Neuron (in vitro differentiated cells): ENCODE data around the gene PPM1L.
"Not testable (repeated sequence)": the region's sequence is repeated elsewhere in the genome, so short reads cannot be mapped to it uniquely, and the experiment has no call there.

Experiments used
- H2AFZ ChIP-seq: one replicate; pipeline ENCODE4 v1.6.1; 2013; ENCODE audit warnings: low read depth, mild to moderate bottlenecking, inconsistent platforms, low read length, moderate library complexity
- H3K27me3 ChIP-seq: one replicate; pipeline ENCODE4 v1.6.1; 2013; ENCODE audit warnings: low read length; ENCODE audit not compliant: insufficient read depth
- H3K36me3 ChIP-seq: one replicate; pipeline ENCODE4 v1.6.1; 2013; ENCODE audit warnings: low read length; ENCODE audit not compliant: insufficient read depth
- H3K4me1 ChIP-seq: one replicate; pipeline ENCODE4 v1.6.1; 2013; ENCODE audit warnings: low read length; ENCODE audit not compliant: insufficient read depth
- H3K4me3 ChIP-seq: 2 replicates; pipeline ENCODE4 v1.5.1; 2013; ENCODE audit warnings: mild to moderate bottlenecking, low read length, moderate library complexity
- H3K9me3 ChIP-seq: one replicate; pipeline ENCODE4 v1.6.1; 2013; ENCODE audit warnings: low read length

PPM1L gene

DNA sequence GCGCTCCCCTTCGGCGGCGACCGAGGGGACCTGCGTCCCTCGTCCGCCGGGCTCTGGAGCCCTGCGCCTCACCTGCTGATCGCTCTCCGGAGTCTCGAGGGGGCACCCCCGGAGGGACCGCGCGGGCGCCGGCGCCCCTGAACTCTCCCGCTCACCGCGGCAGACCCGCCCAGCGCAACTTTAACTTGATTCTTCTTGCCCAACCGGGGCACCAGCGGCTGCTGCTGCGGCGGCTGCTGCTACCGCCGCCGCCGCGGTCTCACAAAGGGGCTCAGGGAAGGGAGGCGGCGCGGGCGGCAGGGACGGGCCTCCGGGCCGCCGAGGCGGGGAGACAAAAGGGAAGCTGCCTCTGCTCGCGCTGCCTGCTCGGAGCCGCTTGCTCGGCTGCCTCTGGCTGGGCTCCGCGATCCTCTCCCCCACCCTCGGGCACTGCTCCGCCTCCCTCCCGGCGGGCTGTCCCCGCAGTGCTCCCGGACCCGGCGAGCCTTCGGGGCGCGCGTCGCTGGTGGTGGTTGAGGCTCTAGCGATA lies at the start of gene PPM1L:
Gene PPM1L (plus strand): TSS at position 456 of the 529 bp plus-strand sequence.
- no peaks in the 10 kb centered on the region for H3K36me3 ChIP-seq
- peak within 1 kb of the TSS; percentile 92 for H2AFZ ChIP-seq
- H3K27me3 ChIP-seq, result no peaks in the 10 kb centered on the region
- peaks cover 30% of the 10 kb centered on the region for H3K4me1 ChIP-seq
- peak within 1 kb of the TSS; percentile 57 for H3K4me3 ChIP-seq
- H3K9me3 ChIP-seq, result no peaks in the 10 kb centered on the region

- Histone ChIP-seq H3K9me3 (no peaks in the 10 kb centered on the region), H3K36me3 (no peaks in the 10 kb centered on the region), H3K4me3 (no peak overlapping the region), H3K4me1 (no peaks in the 10 kb centered on the region), H2AFZ (no peak overlapping the region), H3K27me3 (no peaks in the 10 kb centered on the region)
These were observed 48.7 kb upstream of the PPM1L start for GRCh38 chr3:160707187-160707794.

DNA sequence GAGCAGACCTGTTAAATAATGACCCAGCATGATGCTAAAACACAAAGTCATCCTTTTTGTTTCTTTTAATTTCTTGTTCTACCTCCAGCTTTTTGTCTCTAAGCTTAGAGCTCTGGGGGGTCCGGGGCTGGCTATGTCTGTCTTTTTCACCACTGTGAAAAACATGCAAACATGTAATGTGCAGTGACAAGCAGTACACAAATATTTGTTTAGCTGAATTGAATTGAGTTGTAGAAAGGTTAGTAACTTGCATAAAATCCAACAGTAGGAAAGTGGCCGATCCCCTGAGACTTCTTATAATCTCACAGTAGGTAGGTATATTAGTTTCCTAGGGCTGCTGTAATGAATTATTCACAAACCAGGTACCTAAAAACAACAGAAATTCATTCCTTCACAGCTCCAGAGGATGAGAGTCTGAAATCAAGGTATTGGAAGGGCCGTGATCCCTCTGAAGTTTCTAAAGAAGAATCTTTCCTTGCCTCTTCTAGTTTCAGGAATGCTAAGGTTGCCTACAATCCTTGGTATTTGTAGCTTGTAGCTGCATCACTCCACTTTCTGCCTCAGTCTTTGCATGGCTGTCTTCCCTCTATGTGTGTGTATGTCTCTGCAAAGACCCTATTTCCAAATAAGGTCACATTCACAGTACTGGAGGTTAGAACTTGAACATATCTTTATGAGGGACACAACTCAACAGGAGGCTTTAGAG lies 46.4 kb upstream of the PPM1L start:
- no peaks in the 10 kb centered on the region for H3K36me3 ChIP-seq
- no peak overlapping the region for H2AFZ ChIP-seq
- H3K27me3 ChIP-seq, result no peaks in the 10 kb centered on the region
- no peak overlapping the region for H3K4me3 ChIP-seq
- no peaks in the 10 kb centered on the region for H3K4me1 ChIP-seq
- no peaks in the 10 kb centered on the region for H3K9me3 ChIP-seq

DNA sequence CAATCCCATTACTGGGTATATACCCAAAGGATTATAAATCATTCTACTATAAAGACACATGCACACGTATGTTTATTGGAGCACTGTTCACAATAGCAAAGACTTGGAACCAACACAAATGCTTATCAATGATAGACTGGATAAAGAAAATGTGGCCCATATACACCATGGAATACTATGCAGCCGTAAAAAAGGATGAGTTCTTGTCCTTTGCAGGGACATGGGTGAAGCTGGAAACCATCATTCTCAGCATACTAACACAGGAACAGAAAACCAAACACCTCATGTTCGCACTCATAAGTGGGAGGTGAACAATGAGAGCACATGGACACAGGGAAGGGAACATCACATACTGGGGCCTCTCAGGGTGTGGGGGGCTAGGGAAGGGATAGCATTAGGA lies 42.9 kb upstream of the PPM1L start:
- not testable (repeated sequence) for H3K9me3 ChIP-seq, H2AFZ ChIP-seq, H3K27me3 ChIP-seq, H3K36me3 ChIP-seq, H3K4me3 ChIP-seq, H3K4me1 ChIP-seq

GRCh38 chr3:160719710-160720109 lies 36.3 kb upstream of the PPM1L start:
- Histone ChIP-seq H3K9me3 (no peaks in the 10 kb centered on the region), H3K4me1 (no peaks in the 10 kb centered on the region), H2AFZ (no peak overlapping the region), H3K27me3 (no peaks in the 10 kb centered on the region), H3K4me3 (no peak overlapping the region), H3K36me3 (no peaks in the 10 kb centered on the region)

GRCh38 chr3:160720123-160720746 lies 35.8 kb upstream of the PPM1L start:
- no peaks in the 10 kb centered on the region for H3K36me3 ChIP-seq
- H3K4me1 ChIP-seq, result no peaks in the 10 kb centered on the region
- no peaks in the 10 kb centered on the region for H3K27me3 ChIP-seq
- no peak overlapping the region for H3K4me3 ChIP-seq
- no peaks in the 10 kb centered on the region for H3K9me3 ChIP-seq
- no peak overlapping the region for H2AFZ ChIP-seq

DNA sequence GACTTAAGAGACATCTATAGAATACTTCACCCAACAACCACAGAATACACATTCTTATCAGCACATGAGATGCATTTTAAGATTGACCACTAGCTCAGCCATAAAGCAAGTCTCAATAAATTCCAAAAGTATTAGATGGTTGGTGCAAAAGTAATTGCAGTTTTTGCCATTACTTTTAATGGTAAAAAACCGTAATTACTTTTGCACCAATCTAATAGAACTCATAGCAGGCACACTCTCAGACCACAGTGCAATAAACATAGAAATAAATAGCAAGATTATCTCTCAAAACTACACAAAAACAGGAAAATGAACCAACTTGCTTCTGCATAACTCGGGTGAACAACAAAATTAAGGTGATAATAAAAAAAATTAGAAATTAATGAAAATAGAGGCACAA lies 33.7 kb upstream of the PPM1L start:
- Histone ChIP-seq H3K4me3 (no peak overlapping the region), H3K4me1 (no peaks in the 10 kb centered on the region), H3K36me3 (no peaks in the 10 kb centered on the region), H2AFZ (no peak overlapping the region), H3K27me3 (no peaks in the 10 kb centered on the region), H3K9me3 (no peaks in the 10 kb centered on the region)

GRCh38 chr3:160725338-160725737 lies 30.7 kb upstream of the PPM1L start:
- Histone ChIP-seq H3K4me3 (no peak overlapping the region), H3K9me3 (no peaks in the 10 kb centered on the region), H3K36me3 (no peaks in the 10 kb centered on the region), H3K27me3 (no peaks in the 10 kb centered on the region), H3K4me1 (no peaks in the 10 kb centered on the region), H2AFZ (no peak overlapping the region)

- Histone ChIP-seq H3K27me3 (no peaks in the 10 kb centered on the region), H3K9me3 (no peaks in the 10 kb centered on the region), H3K4me1 (no peaks in the 10 kb centered on the region), H3K36me3 (no peaks in the 10 kb centered on the region), H2AFZ (no peak overlapping the region), H3K4me3 (no peak overlapping the region)
These were observed 20.2 kb upstream of the PPM1L start for GRCh38 chr3:160735826-160736225.

- Histone ChIP-seq H3K27me3 (no peaks in the 10 kb centered on the region), H3K9me3 (no peaks in the 10 kb centered on the region), H2AFZ (no peak overlapping the region), H3K4me1 (no peaks in the 10 kb centered on the region), H3K36me3 (no peaks in the 10 kb centered on the region), H3K4me3 (no peak overlapping the region)
These were observed 18.0 kb upstream of the PPM1L start for GRCh38 chr3:160738048-160738447.

DNA sequence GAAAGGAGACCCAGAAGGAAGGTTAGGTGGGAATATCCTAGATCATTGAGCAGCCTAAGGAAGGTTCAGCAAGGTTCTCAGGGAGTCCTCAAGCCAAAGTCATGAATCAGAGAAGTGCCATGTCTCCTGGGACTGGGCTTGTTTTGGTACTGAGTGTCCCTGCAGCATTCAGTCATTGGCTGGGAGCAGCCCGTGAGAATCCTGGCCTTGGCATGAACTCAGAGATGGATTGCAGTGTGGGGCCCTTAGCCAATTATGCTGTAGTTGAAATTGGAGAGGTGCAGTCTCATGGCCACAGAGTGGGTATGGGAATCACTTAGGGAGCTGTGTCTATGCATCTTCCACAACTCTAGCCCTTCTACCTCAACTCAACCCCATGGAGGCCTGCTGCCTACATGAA lies 17.0 kb upstream of the PPM1L start:
- Histone ChIP-seq H3K4me1 (no peaks in the 10 kb centered on the region), H2AFZ (no peak overlapping the region), H3K27me3 (no peaks in the 10 kb centered on the region), H3K4me3 (no peak overlapping the region), H3K36me3 (no peaks in the 10 kb centered on the region), H3K9me3 (no peaks in the 10 kb centered on the region)

- Histone ChIP-seq H3K36me3 (no peaks in the 10 kb centered on the region), H3K27me3 (no peaks in the 10 kb centered on the region), H3K9me3 (no peaks in the 10 kb centered on the region), H2AFZ (no peak overlapping the region), H3K4me3 (no peak overlapping the region), H3K4me1 (no peaks in the 10 kb centered on the region)
These were observed 9.1 kb upstream of the PPM1L start for GRCh38 chr3:160746976-160747375.

GRCh38 chr3:160747422-160747821 lies 8.6 kb upstream of the PPM1L start:
- no peaks in the 10 kb centered on the region for H3K36me3 ChIP-seq
- H3K27me3 ChIP-seq, result no peaks in the 10 kb centered on the region
- H3K4me3 ChIP-seq, result no peak overlapping the region
- no peak overlapping the region for H2AFZ ChIP-seq
- H3K9me3 ChIP-seq, result no peaks in the 10 kb centered on the region
- no peaks in the 10 kb centered on the region for H3K4me1 ChIP-seq
